B cell (primary cell): Measurements from ENCODE around the gene ARTN. TPM values are rescaled to one million over a fixed set of nuclear protein-coding genes. Genes with fewer than 3 reads are reported as not detected.

Experiments used
- ATAC-seq: fragments of 200-7000 bp; cut with Tn5 transposase; one replicate; pipeline ENCODE4 v1.10.0; 2021; ENCODE audit warnings: low read depth, mild to moderate bottlenecking, moderate number of reproducible peaks, moderate library complexity
- CTCF ChIA-PET: fragments of 350-600 bp; sonication (Branson Sonifier 250); formaldehyde crosslinking; loops from one replicate; lab custom pipeline; 2021; ENCODE audit warnings: antibody characterized with exemption, inconsistent platforms; lab: Charles Lee
- POLR2A ChIA-PET: fragments of 350-600 bp; sonication (Branson Sonifier 250); formaldehyde crosslinking; loops from one replicate; lab custom pipeline; 2021; ENCODE audit warnings: antibody characterized with exemption; lab: Charles Lee
- DNase-seq: peaks from one replicate; pipeline ENCODE4 v3.0.0; 2013
- H2AFZ ChIP-seq: 2 replicates; pipeline ENCODE4 v1.6.1; 2012; ENCODE audit warnings: mild to moderate bottlenecking, low read depth, low read length; ENCODE audit not compliant: insufficient read depth, poor library complexity, severe bottlenecking
- H3K27ac ChIP-seq, 2 donors: 1 replicate in 1 of 2; 2 replicates in 1 of 2; pipeline ENCODE4 v1.5.1; 2012 to 2013; ENCODE audit warnings: low read length in 2 of 2, mild to moderate bottlenecking in 2 of 2, moderate library complexity in 1 of 2
- H3K27me3 ChIP-seq, 4 experiments: fragments of 200-600 bp in 1 of 4; sonication (generic) in 1 of 4; replicated peaks in 1 of 4; 1 replicate in 2 of 4; 2 replicates in 2 of 4; pipeline versions ENCODE4 v1.6.1 to v1.7.0; 2013 to 2016; ENCODE audit warnings: low read length in 3 of 4, mild to moderate bottlenecking in 2 of 4, mixed read lengths in 1 of 4, moderate library complexity in 1 of 4; ENCODE audit not compliant: insufficient read depth in 4 of 4, control insufficient read depth in 3 of 4; ENCODE audit errors: control extremely low read depth in 1 of 4
- H3K36me3 ChIP-seq, 2 experiments: replicated peaks in 1 of 2; 1 replicate in 1 of 2; 2 replicates in 1 of 2; pipeline versions ENCODE4 v1.6.1 to v1.7.1; 2013; ENCODE audit warnings: low read length in 1 of 2; ENCODE audit not compliant: insufficient read depth in 2 of 2, control insufficient read depth in 1 of 2; ENCODE audit errors: control extremely low read depth in 1 of 2, extremely low read depth in 1 of 2
- H3K4me1 ChIP-seq, 2 donors: fragments of 200-600 bp in 1 of 2; sonication (generic) in 1 of 2; 1 replicate in 1 of 2; 2 replicates in 1 of 2; pipeline versions ENCODE4 v1.5.1 to v1.6.1; 2013 to 2017; ENCODE audit warnings: low read length in 2 of 2; ENCODE audit not compliant: control insufficient read depth in 2 of 2, insufficient read depth in 2 of 2
- H3K4me2 ChIP-seq: replicated peaks from 2 replicates; pipeline ENCODE3; 2012; ENCODE audit warnings: mild to moderate bottlenecking, low read depth, low read length; ENCODE audit not compliant: poor library complexity, severe bottlenecking
- H3K4me3 ChIP-seq, 5 experiments: fragments of 200-600 bp in 1 of 5; sonication (generic) in 1 of 5; 1 replicate in 3 of 5; 2 replicates in 2 of 5; pipeline versions ENCODE4 v1.5.1 to v1.7.0; 2011 to 2016; ENCODE audit warnings: low read length in 4 of 5, mild to moderate bottlenecking in 4 of 5, low read depth in 2 of 5, control low read depth in 1 of 5, moderate library complexity in 1 of 5; ENCODE audit not compliant: insufficient read depth in 1 of 5; ENCODE audit errors: control extremely low read depth in 1 of 5, extremely low read depth in 1 of 5
- H3K79me2 ChIP-seq: fragments of 200-600 bp; sonication (generic); one replicate; pipeline ENCODE4 v1.6.0; 2016; ENCODE audit warnings: low read length; ENCODE audit not compliant: control insufficient read depth, insufficient read depth
- H3K9ac ChIP-seq: fragments of 200-600 bp; sonication (generic); 2 replicates; pipeline ENCODE4 v1.6.1; 2017; ENCODE audit warnings: mild to moderate bottlenecking, low read length, moderate library complexity
- H3K9me3 ChIP-seq, 3 donors: one replicate each; pipeline versions ENCODE4 v1.6.1 to v1.7.1; 2013; ENCODE audit warnings: low read length in 2 of 3; ENCODE audit not compliant: control insufficient read depth in 2 of 3, insufficient read depth in 1 of 3; ENCODE audit errors: control extremely low read depth in 1 of 3
- H4K20me1 ChIP-seq: 2 replicates; pipeline ENCODE4 v1.6.0; 2012; ENCODE audit warnings: mild to moderate bottlenecking, low read length; ENCODE audit not compliant: insufficient read depth, control insufficient read depth, poor library complexity, severe bottlenecking
- H3K27ac Mint-ChIP-seq: one replicate; pipeline ENCODE4 v1.8.0; 2021; ENCODE audit warnings: mixed read lengths
- H3K27me3 Mint-ChIP-seq: one replicate; pipeline ENCODE4 v1.8.0; 2021; ENCODE audit warnings: mixed read lengths
- H3K4me1 Mint-ChIP-seq: one replicate; pipeline ENCODE4 v1.8.0; 2021; ENCODE audit warnings: mixed read lengths
- H3K4me3 Mint-ChIP-seq: one replicate; pipeline ENCODE4 v1.8.0; 2021; ENCODE audit warnings: mixed read lengths
- H3K9me3 Mint-ChIP-seq: one replicate; pipeline ENCODE4 v1.8.0; 2022; ENCODE audit warnings: mixed read lengths; ENCODE audit not compliant: insufficient read depth
- CTCF ChIP-seq: fragments of 200-600 bp; IDR thresholded peaks from one replicate; pipeline ENCODE4 v1.8.0; 2022; ENCODE audit warnings: antibody characterized with exemption, mild to moderate bottlenecking
- EZH2 ChIP-seq: IDR thresholded peaks from 2 replicates; pipeline ENCODE4 v1.6.1; 2012; ENCODE audit warnings: borderline replicate concordance, low read depth, mild to moderate bottlenecking, moderate library complexity, low read length; ENCODE audit not compliant: insufficient read depth, poor library complexity, severe bottlenecking
- WGBS: methylation state at CpG from one replicate; pipeline ENCODE4 v1.1.5; 2013; ENCODE audit warnings: missing lambda C conversion rate; ENCODE audit not compliant: insufficient coverage; 5-methylcytosine and 5-hydroxymethylcytosine counted together
- intact Hi-C: fragments of 100-400 bp; cut with micrococcal nuclease; formaldehyde crosslinking; loops from one replicate; pipeline ENCODE4 v1.10.0; 2022
- polyA plus RNA-seq: library from polyadenylated mRNA; depleted of rRNA; stranded (reverse); fragments of >200 nt; gene quantifications from 2 replicates; pipeline ENCODE4 v1.2.3, GENCODE V29; 2012
- total RNA-seq, 2 donors: library from RNA; stranded (reverse); fragments of 120-200 nt in 1 of 2; gene quantifications; 1 replicate in 1 of 2; 2 replicates in 1 of 2; pipeline versions ENCODE4 v1.2.3 to v1.2.4, GENCODE V29; 2013 to 2022

The ARTN gene
- total and polyA plus RNA-seq, 2 donors (not counting 1 experiment from before 2014, with no cell fraction given) = 0.13 to 0.64 TPM

GRCh38 chr1:43914576-43915525 is 18.8 kb upstream of the ARTN start:
- H3K4me1 ChIP-seq = no peaks in the 10 kb centered on the region
- H3K79me2 ChIP-seq = no peaks in the 10 kb centered on the region
- Mint-ChIP-seq H3K9me3 (no peaks in the 10 kb centered on the region), H3K27me3 (no peaks in the 10 kb centered on the region), H3K4me1 (no peaks in the 10 kb centered on the region), H3K4me3 (no peak overlapping the region), H3K27ac (no peak overlapping the region)
- H3K27me3 ChIP-seq = no peaks in the 10 kb centered on the region
- POLR2A ChIA-PET = no interaction called here
- no peaks in the 10 kb centered on the region for H3K9me3 ChIP-seq
- no peak overlapping the region for H3K27ac ChIP-seq
- DNase-seq (no peak), ATAC-seq (no peak)
- H2AFZ ChIP-seq = no peak overlapping the region
- whole genome bisulfite sequencing = 93% methylated on average over 11 of the region's 13 CpGs
- CTCF ChIA-PET = no interaction called here
- intact Hi-C loops = no loop called here
- no peak overlapping the region for H3K4me3 ChIP-seq
- H3K36me3 ChIP-seq = peaks cover 0 to 1% of the 10 kb centered on the region in 2 experiments
- TF ChIP-seq EZH2 (no peak), CTCF (no peak)
- no peaks in the 10 kb centered on the region for H4K20me1 ChIP-seq
- no peak overlapping the region for H3K9ac ChIP-seq
- H3K4me2 ChIP-seq = no peak overlapping the region

- Histone ChIP-seq H3K4me3 (no peak overlapping the region), H3K9ac (no peak overlapping the region), H3K27me3 (no peaks in the 10 kb centered on the region), H4K20me1 (no peaks in the 10 kb centered on the region), H3K36me3 (peaks cover 0 to 2% of the 10 kb centered on the region in 2 experiments), H3K79me2 (no peaks in the 10 kb centered on the region), H3K9me3 (no peaks in the 10 kb centered on the region), H3K4me1 (no peaks in the 10 kb centered on the region), H3K4me2 (no peak overlapping the region), H2AFZ (no peak overlapping the region), H3K27ac (no peak overlapping the region)
- no peak for TF ChIP-seq EZH2
- no peak for TF ChIP-seq CTCF
- Mint-ChIP-seq H3K27ac (no peak overlapping the region), H3K4me1 (no peaks in the 10 kb centered on the region), H3K9me3 (no peaks in the 10 kb centered on the region), H3K4me3 (no peak overlapping the region), H3K27me3 (no peaks in the 10 kb centered on the region)
- DNase-seq = no peak
- 96% methylated on average over 7 of the region's 7 CpGs for WGBS
- CTCF ChIA-PET = interaction anchor here (1.3 kb wide), 1 partner anchor 15 kb away, joined by 4 read pairs; no protein-coding TSS in a partner anchor
- no peak for ATAC-seq
- intact Hi-C loops = no loop called here
- POLR2A ChIA-PET = no interaction called here
Measured at GRCh38 chr1:43919906-43920305, 13.7 kb upstream of the ARTN start.
